RWPE2 (cell line): Measurements from ENCODE around the gene GUCY2D.

Experiments
- ATAC-seq: fragments of 200-7000 bp; cut with Tn5 transposase; 3 replicates; pipeline ENCODE4 v1.9.1; 2021; ENCODE audit warnings: low read depth
- DNase-seq: peaks from one replicate; pipeline ENCODE4 v3.0.0-alpha.2; 2020; ENCODE audit warnings: low spot score
- H3K27ac ChIP-seq: fragments of 450-650 bp; 2 replicates; pipeline ENCODE4 v1.5.1; 2017; ENCODE audit warnings: mild to moderate bottlenecking; ENCODE audit not compliant: poor library complexity, severe bottlenecking
- H3K27me3 ChIP-seq: fragments of 250-450 bp; sonication (Bioruptor Pico); 2 replicates; pipeline ENCODE4 v1.5.1; 2021; ENCODE audit warnings: mild to moderate bottlenecking, moderate library complexity; ENCODE audit not compliant: insufficient read depth, poor library complexity, severe bottlenecking
- H3K36me3 ChIP-seq: fragments of 250-450 bp; sonication (Bioruptor Pico); 2 replicates; pipeline ENCODE4 v1.5.1; 2020; ENCODE audit warnings: low read depth, mild to moderate bottlenecking, moderate library complexity
- H3K4me1 ChIP-seq: fragments of 250-450 bp; sonication (Bioruptor Pico); 2 replicates; pipeline ENCODE4 v1.5.1; 2021; ENCODE audit warnings: mild to moderate bottlenecking, moderate library complexity; ENCODE audit not compliant: insufficient read depth, poor library complexity, severe bottlenecking
- H3K4me3 ChIP-seq: fragments of 250-450 bp; sonication (Bioruptor Pico); 2 replicates; pipeline ENCODE4 v1.5.1; 2021; ENCODE audit warnings: mild to moderate bottlenecking, moderate library complexity; ENCODE audit not compliant: severe bottlenecking
- H3K9me3 ChIP-seq: fragments of 250-450 bp; sonication (Bioruptor Pico); 2 replicates; pipeline ENCODE4 v1.5.1; 2021; ENCODE audit warnings: mild to moderate bottlenecking, moderate library complexity; ENCODE audit not compliant: severe bottlenecking
- TF ChIP-seq, protein P1 (sequence below): fragments of 450-650 bp; IDR thresholded peaks from one replicate; pipeline ENCODE4 v1.5.1; 2017; ENCODE audit warnings: mild to moderate bottlenecking, moderate library complexity; ENCODE audit not compliant: poor library complexity, severe bottlenecking

The GUCY2D gene

DNA sequence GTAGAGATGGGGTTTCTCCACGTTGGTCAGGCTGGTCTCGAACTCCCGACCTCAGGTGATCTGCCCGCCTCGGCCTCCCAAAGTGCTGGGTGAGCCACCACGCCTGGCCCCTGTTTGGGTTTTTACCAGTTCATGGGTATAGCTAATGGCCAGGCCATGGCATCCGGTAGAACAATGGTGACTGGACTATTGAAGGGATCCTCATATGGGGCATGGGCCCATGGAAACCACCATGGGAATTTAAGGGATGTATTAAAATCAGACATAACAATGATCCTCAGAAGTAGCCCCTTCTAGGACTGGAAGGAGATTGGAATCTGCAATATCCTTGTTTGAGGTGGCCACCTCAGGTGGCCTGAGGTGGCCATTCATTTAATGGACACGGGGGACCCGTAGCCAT lies 17.5 kb upstream of the GUCY2D start:
- Histone ChIP-seq H3K4me3 (no peak overlapping the region), H3K9me3 (no peaks in the 10 kb centered on the region), H3K27ac (no peak overlapping the region), H3K36me3 (no peaks in the 10 kb centered on the region), H3K27me3 (no peaks in the 10 kb centered on the region), H3K4me1 (peaks cover 10% of the 10 kb centered on the region)
- TF ChIP-seq, protein P1, sequence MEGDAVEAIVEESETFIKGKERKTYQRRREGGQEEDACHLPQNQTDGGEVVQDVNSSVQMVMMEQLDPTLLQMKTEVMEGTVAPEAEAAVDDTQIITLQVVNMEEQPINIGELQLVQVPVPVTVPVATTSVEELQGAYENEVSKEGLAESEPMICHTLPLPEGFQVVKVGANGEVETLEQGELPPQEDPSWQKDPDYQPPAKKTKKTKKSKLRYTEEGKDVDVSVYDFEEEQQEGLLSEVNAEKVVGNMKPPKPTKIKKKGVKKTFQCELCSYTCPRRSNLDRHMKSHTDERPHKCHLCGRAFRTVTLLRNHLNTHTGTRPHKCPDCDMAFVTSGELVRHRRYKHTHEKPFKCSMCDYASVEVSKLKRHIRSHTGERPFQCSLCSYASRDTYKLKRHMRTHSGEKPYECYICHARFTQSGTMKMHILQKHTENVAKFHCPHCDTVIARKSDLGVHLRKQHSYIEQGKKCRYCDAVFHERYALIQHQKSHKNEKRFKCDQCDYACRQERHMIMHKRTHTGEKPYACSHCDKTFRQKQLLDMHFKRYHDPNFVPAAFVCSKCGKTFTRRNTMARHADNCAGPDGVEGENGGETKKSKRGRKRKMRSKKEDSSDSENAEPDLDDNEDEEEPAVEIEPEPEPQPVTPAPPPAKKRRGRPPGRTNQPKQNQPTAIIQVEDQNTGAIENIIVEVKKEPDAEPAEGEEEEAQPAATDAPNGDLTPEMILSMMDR: no peak
- no peak for DNase-seq
- ATAC-seq: no peak

DNA sequence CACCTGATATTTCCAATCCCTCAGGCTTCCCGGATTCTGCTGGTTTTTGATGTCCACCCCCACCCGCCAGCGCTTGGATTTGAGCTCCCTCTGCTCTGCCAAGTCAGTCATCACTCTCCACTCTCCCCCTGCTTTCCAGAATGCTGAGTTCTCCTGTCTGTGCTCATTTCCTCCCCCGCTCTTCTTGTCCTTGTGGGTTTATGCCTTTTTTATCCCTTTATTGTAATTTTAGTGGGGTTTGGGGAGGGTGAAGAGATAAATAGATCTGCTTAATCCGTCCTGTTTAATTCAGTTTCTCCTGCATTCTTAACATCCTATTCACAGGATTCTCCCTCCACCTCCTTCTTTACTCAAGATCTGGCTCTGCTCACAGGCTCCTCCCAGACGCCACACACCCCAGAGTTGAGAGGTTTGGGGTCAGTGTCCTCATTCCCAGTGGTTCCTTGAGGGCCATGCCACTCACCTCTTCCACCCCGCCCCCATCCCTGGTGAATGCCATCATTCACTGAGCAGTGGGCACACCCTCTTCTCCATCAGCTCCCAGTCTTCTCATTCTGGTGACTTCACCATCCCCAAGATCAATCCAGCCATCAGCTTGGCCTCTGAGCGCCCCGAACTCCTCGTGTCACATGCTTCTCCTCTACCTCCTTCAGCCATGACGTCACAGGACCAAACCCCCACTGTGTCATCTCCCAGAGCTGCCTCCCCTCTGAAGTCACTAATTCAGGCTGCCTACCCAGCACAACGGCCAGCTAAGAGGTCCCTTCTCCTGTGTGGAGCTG lies 15.1 kb upstream of the GUCY2D start:
- Histone ChIP-seq H3K36me3 (no peaks in the 10 kb centered on the region), H3K4me1 (peaks cover 5% of the 10 kb centered on the region), H3K9me3 (no peaks in the 10 kb centered on the region), H3K4me3 (no peak overlapping the region), H3K27me3 (no peaks in the 10 kb centered on the region), H3K27ac (no peak overlapping the region)
- ATAC-seq (no peak), DNase-seq (no peak)
- TF ChIP-seq, protein P1: no peak

DNA sequence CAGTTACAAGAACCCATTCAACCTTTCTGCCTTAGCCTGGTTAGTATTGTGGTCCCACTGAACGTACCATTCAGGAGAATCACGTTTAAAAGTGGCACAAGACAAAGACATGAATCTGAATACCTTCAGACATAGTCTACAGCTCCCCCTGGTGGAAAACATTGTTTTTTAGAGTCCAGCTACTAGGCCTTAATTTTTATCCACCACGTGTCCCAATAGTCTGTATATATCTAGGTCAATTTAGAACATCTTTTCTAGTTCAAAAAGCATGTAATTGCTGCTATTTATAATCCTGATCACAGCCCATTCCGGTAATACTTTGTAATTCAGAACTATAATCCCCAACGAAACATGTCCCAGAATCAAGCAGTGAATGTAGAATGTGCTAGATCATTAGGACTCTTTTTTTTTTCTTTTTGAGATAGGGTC lies 13.7 kb upstream of the GUCY2D start:
- no peaks in the 10 kb centered on the region for H3K36me3 ChIP-seq
- peak; percentile 24; the same call in 2 of the 3 replicates for ATAC-seq

DNA sequence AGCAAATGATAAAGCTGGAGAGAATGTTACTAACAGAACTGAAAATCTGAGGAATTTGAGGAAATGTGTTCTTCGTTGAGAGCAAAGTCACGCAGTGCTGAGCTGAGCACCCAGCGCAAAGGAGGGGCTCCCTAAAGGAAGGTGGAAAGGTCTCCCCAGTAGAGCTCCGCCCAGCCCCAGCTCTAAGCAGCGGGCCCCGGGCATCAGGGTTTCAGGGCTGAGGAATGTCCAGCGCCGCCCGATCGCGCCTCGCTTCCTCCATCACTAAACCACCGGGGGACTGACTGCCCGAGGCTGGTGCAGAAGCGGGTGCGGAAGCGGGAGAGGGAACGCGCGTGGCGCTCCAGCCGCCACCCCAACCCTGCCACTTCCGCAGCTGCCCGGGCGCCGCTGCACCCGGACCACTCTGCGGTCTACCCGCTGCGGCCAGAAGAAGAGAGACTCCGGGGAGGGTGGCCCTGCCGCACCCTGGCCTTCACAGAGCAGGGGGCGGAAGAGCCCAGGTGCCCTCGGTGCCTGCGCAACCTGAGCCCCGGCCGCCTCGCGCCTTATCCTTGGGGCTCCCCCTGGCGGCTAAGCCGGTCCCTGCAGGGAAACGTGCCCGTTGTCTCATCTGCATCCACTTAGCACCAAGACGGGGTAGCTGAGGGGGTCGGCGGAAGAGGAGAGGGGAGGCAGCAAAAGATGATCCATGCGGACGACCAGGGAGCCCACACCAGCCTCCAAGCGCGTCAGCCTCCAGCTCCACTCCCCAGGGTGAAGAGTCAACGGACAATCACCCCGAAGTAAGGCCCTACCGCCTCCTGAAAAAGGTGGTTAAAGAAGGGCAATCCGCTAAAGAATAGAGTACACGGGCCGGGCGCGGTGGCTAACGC lies 12.4 kb upstream of the GUCY2D start:
- TF ChIP-seq, protein P1: peak; percentile 97
- Histone ChIP-seq H3K27me3 (no peaks in the 10 kb centered on the region), H3K4me1 (peaks cover 5% of the 10 kb centered on the region), H3K36me3 (no peaks in the 10 kb centered on the region), H3K4me3 (peak overlapping the region; percentile 48), H3K27ac (peak overlapping the region; percentile 11), H3K9me3 (no peaks in the 10 kb centered on the region)
- DNase-seq (peak; percentile 72), ATAC-seq (peak; percentile 69)

More for the DNA sequence above, 13.7 kb upstream of the GUCY2D start:
- Histone ChIP-seq H3K4me1 (peaks cover 5% of the 10 kb centered on the region), H3K9me3 (no peaks in the 10 kb centered on the region), H3K27ac (no peak overlapping the region), H3K4me3 (no peak overlapping the region), H3K27me3 (no peaks in the 10 kb centered on the region)
- no peak for DNase-seq
- TF ChIP-seq, protein P1: peak; percentile 84
